ENCODE results near the gene P2RY11.

P2RY11 gene, protein sequence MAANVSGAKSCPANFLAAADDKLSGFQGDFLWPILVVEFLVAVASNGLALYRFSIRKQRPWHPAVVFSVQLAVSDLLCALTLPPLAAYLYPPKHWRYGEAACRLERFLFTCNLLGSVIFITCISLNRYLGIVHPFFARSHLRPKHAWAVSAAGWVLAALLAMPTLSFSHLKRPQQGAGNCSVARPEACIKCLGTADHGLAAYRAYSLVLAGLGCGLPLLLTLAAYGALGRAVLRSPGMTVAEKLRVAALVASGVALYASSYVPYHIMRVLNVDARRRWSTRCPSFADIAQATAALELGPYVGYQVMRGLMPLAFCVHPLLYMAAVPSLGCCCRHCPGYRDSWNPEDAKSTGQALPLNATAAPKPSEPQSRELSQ

GRCh38 chr19:10111405-10111811 is at the start of gene P2RY11:
Gene P2RY11, plus strand, starts transcription at chr19:10111693. Its CDS starts 29 bp downstream, at chr19:10111722.
- H3K27me3 Mint-ChIP-seq: no peaks in the 10 kb centered on the region
- peak within 1 kb of the TSS; percentile 99 for H3K27ac Mint-ChIP-seq (ENCODE audit: low read depth)
- peaks cover 59% of the 10 kb centered on the region for H3K4me1 Mint-ChIP-seq
- H3K36me3 Mint-ChIP-seq (ENCODE audit: insufficient read depth): peaks cover 86% of the 10 kb centered on the region
- no peaks in the 10 kb centered on the region for H3K9me3 Mint-ChIP-seq
- H3K4me3 Mint-ChIP-seq: peak within 1 kb of the TSS; percentile 85
- no peak for DNase-seq (ENCODE audit: low spot score in 2 of 2)
- no peak for ATAC-seq (replicated peaks; ENCODE audit: extremely low read depth, poor library complexity, severe bottlenecking)

- DNase-seq (ENCODE audit: low spot score in 2 of 2) (no peak), ATAC-seq (replicated peaks; ENCODE audit: extremely low read depth, poor library complexity, severe bottlenecking) (no peak)
- Mint-ChIP-seq H3K27ac (ENCODE audit: low read depth) (no peak overlapping the region), H3K4me1 (no peaks in the 10 kb centered on the region), H3K4me3 (no peak overlapping the region), H3K27me3 (peaks cover 34% of the 10 kb centered on the region), H3K9me3 (no peaks in the 10 kb centered on the region), H3K36me3 (ENCODE audit: insufficient read depth) (no peaks in the 10 kb centered on the region)
Observed at GRCh38 chr19:10061717-10062310, 49.7 kb upstream of the P2RY11 start.

GRCh38 chr19:10068205-10068604 is 43.3 kb upstream of the P2RY11 start:
- peak overlapping the region; percentile 8 for H3K4me3 Mint-ChIP-seq

GRCh38 chr19:10069046-10069445 is 42.4 kb upstream of the P2RY11 start:
- ATAC-seq (replicated peaks; ENCODE audit: extremely low read depth, poor library complexity, severe bottlenecking) (no peak), DNase-seq (ENCODE audit: low spot score in 2 of 2) (no peak)
- H3K36me3 Mint-ChIP-seq (ENCODE audit: insufficient read depth): peaks cover 2% of the 10 kb centered on the region
- peaks cover 10% of the 10 kb centered on the region for H3K4me1 Mint-ChIP-seq
- H3K27ac Mint-ChIP-seq (ENCODE audit: low read depth): no peak overlapping the region
- peaks cover 10% of the 10 kb centered on the region for H3K27me3 Mint-ChIP-seq
- no peaks in the 10 kb centered on the region for H3K9me3 Mint-ChIP-seq
- no peak overlapping the region for H3K4me3 Mint-ChIP-seq

More at GRCh38 chr19:10068205-10068604, 43.3 kb upstream of the P2RY11 start:
- H3K4me1 Mint-ChIP-seq: peaks cover 10% of the 10 kb centered on the region
- H3K9me3 Mint-ChIP-seq: no peaks in the 10 kb centered on the region
- H3K27me3 Mint-ChIP-seq: peaks cover 17% of the 10 kb centered on the region
- DNase-seq (ENCODE audit: low spot score in 2 of 2) (no peak), ATAC-seq (replicated peaks; ENCODE audit: extremely low read depth, poor library complexity, severe bottlenecking) (peak; percentile 58)
- H3K27ac Mint-ChIP-seq (ENCODE audit: low read depth): peak overlapping the region; percentile 25
- H3K36me3 Mint-ChIP-seq (ENCODE audit: insufficient read depth): peaks cover 2% of the 10 kb centered on the region

DNA sequence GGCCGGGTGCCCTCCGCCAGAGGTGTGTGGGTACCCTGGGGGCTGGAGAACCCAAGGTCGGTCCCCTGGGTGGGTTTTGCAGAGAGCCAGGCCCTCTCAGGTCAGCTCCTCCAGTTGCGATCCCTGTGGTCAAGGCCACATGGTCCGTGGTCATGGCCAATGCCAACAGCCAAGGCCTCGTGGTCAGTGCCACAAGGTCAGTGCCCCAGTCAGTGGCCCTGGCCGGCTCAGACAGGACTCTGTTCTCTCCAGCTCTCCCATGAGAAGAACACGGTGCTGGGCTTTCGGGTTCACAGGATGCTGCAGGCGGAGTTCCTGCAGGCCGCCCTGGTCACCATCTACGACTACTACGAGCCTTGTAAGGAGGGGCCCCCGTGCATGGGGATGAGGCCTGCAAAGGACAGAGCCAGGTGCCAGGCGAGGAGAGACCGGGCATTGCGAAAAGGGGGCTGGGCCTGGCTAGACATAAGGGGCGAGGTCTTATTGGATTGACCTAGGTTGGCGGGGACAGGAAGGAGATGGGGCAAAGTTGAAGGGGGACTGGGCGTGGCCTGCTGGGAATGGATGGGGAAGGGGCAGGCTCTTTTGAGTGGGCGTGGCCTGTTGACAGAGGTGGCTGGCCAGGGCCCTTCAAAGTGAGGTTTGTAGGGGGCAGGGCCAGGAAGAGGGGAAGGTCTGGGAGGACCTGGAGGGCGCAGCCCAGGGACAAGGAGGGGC is 40.6 kb upstream of the P2RY11 start:
- Mint-ChIP-seq H3K9me3 (no peaks in the 10 kb centered on the region), H3K4me3 (no peak overlapping the region), H3K27me3 (peaks cover 7% of the 10 kb centered on the region), H3K27ac (ENCODE audit: low read depth) (peak overlapping the region; percentile 49), H3K36me3 (ENCODE audit: insufficient read depth) (peaks cover 2% of the 10 kb centered on the region), H3K4me1 (peaks cover 10% of the 10 kb centered on the region)
- ATAC-seq (replicated peaks; ENCODE audit: extremely low read depth, poor library complexity, severe bottlenecking) (no peak), DNase-seq (ENCODE audit: low spot score in 2 of 2) (no peak)

DNA sequence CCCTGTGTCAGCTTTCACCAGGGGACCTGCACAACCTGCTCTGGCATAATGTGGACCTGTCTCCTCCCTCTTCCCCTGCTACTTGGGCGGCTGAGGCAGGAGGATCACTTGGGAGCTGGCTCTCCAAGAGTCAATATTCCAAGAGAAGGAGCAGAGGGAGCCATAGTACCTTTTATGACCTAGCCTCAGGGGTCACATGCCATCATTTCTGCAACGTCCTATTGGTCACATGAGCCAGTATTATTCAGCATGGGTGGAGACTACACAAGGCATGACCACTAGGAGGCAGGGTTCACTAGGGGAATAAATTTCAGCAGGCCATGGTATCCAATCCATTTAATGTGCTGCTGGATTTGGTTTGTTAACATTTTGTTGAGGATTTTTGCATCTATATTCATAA is 37.3 kb upstream of the P2RY11 start:
- ATAC-seq (replicated peaks; ENCODE audit: extremely low read depth, poor library complexity, severe bottlenecking) (peak; percentile 64), DNase-seq (ENCODE audit: low spot score in 2 of 2) (peak in 1 of 2 donors; percentile 46)
- Mint-ChIP-seq H3K4me1 (no peaks in the 10 kb centered on the region), H3K36me3 (ENCODE audit: insufficient read depth) (no peaks in the 10 kb centered on the region), H3K27ac (ENCODE audit: low read depth) (no peak overlapping the region), H3K4me3 (no peak overlapping the region), H3K9me3 (no peaks in the 10 kb centered on the region), H3K27me3 (no peaks in the 10 kb centered on the region)

DNA sequence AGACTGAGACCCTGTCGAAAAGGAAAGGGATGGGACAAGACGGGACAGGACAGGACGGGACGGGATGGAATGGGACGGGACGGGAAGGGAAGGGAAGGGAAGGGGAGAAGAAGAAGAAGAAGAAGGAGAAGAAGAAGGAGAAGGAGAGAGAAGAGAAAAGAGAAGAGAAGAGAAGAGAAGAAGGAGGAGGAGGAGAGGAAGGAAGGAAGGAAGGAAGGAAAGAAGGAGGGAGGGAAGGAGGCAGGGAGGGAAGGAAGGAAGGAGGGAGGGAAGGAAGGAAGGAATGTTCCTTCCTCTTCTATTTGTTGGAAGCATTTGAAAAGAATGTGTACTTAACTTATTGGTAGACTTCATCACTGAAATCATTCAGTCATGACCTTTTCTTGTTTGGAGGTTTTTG is 35.0 kb upstream of the P2RY11 start:
- Mint-ChIP-seq H3K4me1 (no peaks in the 10 kb centered on the region), H3K27me3 (no peaks in the 10 kb centered on the region), H3K27ac (ENCODE audit: low read depth) (no peak overlapping the region), H3K36me3 (ENCODE audit: insufficient read depth) (no peaks in the 10 kb centered on the region), H3K9me3 (no peaks in the 10 kb centered on the region), H3K4me3 (no peak overlapping the region)
- DNase-seq (ENCODE audit: low spot score in 2 of 2): no peak
- no peak for ATAC-seq (replicated peaks; ENCODE audit: extremely low read depth, poor library complexity, severe bottlenecking)

DNA sequence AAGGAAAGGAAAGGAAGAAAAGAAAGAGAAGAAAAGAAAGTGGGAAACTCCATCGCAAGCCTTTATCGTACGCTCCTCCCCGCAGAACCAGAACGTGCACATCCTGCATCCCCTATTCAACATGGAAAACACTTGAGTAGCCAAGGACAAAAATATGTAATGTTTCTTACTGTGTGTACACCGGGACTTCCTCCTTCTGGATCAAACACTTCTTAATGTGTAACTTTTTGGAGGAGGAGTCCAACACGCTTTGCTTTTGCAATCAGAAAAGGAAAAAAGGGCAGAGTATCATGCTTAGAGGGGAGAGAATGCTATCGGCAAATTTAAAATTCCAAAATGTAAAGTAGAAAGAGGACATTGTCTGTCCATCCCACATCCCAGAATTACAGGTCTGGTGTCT is 33.2 kb upstream of the P2RY11 start:
- Mint-ChIP-seq H3K27ac (ENCODE audit: low read depth) (no peak overlapping the region), H3K27me3 (no peaks in the 10 kb centered on the region), H3K4me1 (no peaks in the 10 kb centered on the region), H3K36me3 (ENCODE audit: insufficient read depth) (no peaks in the 10 kb centered on the region), H3K4me3 (no peak overlapping the region), H3K9me3 (no peaks in the 10 kb centered on the region)
- no peak for ATAC-seq (replicated peaks; ENCODE audit: extremely low read depth, poor library complexity, severe bottlenecking)
- no peak for DNase-seq (ENCODE audit: low spot score in 2 of 2)

- ATAC-seq (replicated peaks; ENCODE audit: extremely low read depth, poor library complexity, severe bottlenecking) (no peak), DNase-seq (ENCODE audit: low spot score in 2 of 2) (no peak)
- H3K36me3 Mint-ChIP-seq (ENCODE audit: insufficient read depth): no peaks in the 10 kb centered on the region
- H3K9me3 Mint-ChIP-seq: no peaks in the 10 kb centered on the region
- no peaks in the 10 kb centered on the region for H3K4me1 Mint-ChIP-seq
- no peak overlapping the region for H3K27ac Mint-ChIP-seq (ENCODE audit: low read depth)
- H3K27me3 Mint-ChIP-seq: no peaks in the 10 kb centered on the region
- no peak overlapping the region for H3K4me3 Mint-ChIP-seq
Observed at GRCh38 chr19:10079031-10079453, 32.5 kb upstream of the P2RY11 start.

DNA sequence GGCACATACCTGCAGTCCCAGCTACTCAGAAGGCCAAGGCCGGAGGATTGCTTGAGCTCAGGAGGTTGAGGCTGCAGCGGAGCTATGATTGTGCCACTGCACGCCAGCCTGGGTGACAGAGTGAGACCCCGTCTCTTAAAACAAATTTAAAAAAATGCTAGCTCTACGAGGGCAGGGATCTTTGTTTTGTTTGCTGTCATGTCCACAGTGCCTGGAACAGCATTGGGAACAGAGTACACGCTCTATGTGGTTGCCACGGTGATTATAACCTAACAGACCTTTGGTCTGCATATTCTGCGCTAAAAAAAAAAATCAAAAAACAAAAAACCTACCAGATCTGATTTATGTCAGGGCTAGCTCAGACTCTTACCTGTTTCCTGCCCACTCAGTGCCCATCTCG is 27.6 kb upstream of the P2RY11 start:
- ATAC-seq (replicated peaks; ENCODE audit: extremely low read depth, poor library complexity, severe bottlenecking) (no peak), DNase-seq (ENCODE audit: low spot score in 2 of 2) (no peak)
- Mint-ChIP-seq H3K4me3 (no peak overlapping the region), H3K27me3 (no peaks in the 10 kb centered on the region), H3K36me3 (ENCODE audit: insufficient read depth) (peaks cover 5% of the 10 kb centered on the region), H3K27ac (ENCODE audit: low read depth) (no peak overlapping the region), H3K9me3 (no peaks in the 10 kb centered on the region), H3K4me1 (peaks cover 12% of the 10 kb centered on the region)

GRCh38 chr19:10084803-10085202 is 26.7 kb upstream of the P2RY11 start:
- Mint-ChIP-seq H3K4me3 (peak overlapping the region; percentile 88), H3K27me3 (no peaks in the 10 kb centered on the region), H3K27ac (ENCODE audit: low read depth) (peak overlapping the region; percentile 88), H3K9me3 (no peaks in the 10 kb centered on the region), H3K4me1 (peaks cover 12% of the 10 kb centered on the region), H3K36me3 (ENCODE audit: insufficient read depth) (peaks cover 8% of the 10 kb centered on the region)
- ATAC-seq (replicated peaks; ENCODE audit: extremely low read depth, poor library complexity, severe bottlenecking) (no peak), DNase-seq (ENCODE audit: low spot score in 2 of 2) (no peak)

GRCh38 chr19:10085641-10086590 is 25.6 kb upstream of the P2RY11 start, which contains the start of gene SHFL:
Gene SHFL, plus strand, starts transcription at chr19:10086317. Its CDS starts 111 bp downstream, at chr19:10086428.
- Mint-ChIP-seq H3K4me1 (peaks cover 12% of the 10 kb centered on the region), H3K27me3 (no peaks in the 10 kb centered on the region), H3K4me3 (peak within 1 kb of the TSS; percentile 88), H3K36me3 (ENCODE audit: insufficient read depth) (peaks cover 13% of the 10 kb centered on the region), H3K9me3 (no peaks in the 10 kb centered on the region), H3K27ac (ENCODE audit: low read depth) (peak within 1 kb of the TSS; percentile 88)
- DNase-seq (ENCODE audit: low spot score in 2 of 2) (peak; percentile 70 to 73), ATAC-seq (replicated peaks; ENCODE audit: extremely low read depth, poor library complexity, severe bottlenecking) (peak; percentile 93)
